ENCODE measurements around the gene SLC7A14. TPM values are rescaled to one million over a fixed set of nuclear protein-coding genes. Genes with fewer than 3 reads are reported as not detected.
"Not testable (repeated sequence)": the region's sequence is repeated elsewhere in the genome, so short reads cannot be mapped to it uniquely, and the experiment has no call there.

Gene SLC7A14
- total RNA-seq, 1 donor from 2014 or later: 0.23 TPM

- Histone ChIP-seq H3K4me2 (ENCODE audit: low read length) (peak overlapping the region; percentile 11), H3K27me3 (ENCODE audit: insufficient read depth, low read length) (peaks cover 2% of the 10 kb centered on the region), H3K9me3 (ENCODE audit: insufficient read depth, low read depth, low read length) (no peaks in the 10 kb centered on the region), H2AFZ (ENCODE audit: low read depth, low read length) (no peak overlapping the region), H3K4me1 (ENCODE audit: insufficient read depth, low read length) (no peaks in the 10 kb centered on the region), H3K27ac (ENCODE audit: low read depth, low read length) (no peak overlapping the region), H3K9ac (ENCODE audit: low read length) (no peak overlapping the region), H4K20me1 (ENCODE audit: insufficient read depth, low read length) (no peaks in the 10 kb centered on the region), H3K4me3 (ENCODE audit: insufficient read depth, low read depth, low read length) (no peak overlapping the region), H3K36me3 (ENCODE audit: insufficient read depth, low read length) (no peaks in the 10 kb centered on the region), H3K79me2 (ENCODE audit: insufficient read depth, low read length) (no peaks in the 10 kb centered on the region)
- H3K4me1 Mint-ChIP-seq (ENCODE audit: low read depth, unreplicated experiment): peaks cover 10% of the 10 kb centered on the region
- no peak overlapping the region for H3K27ac Mint-ChIP-seq (ENCODE audit: unreplicated experiment)
- no peaks in the 10 kb centered on the region for H3K9me3 Mint-ChIP-seq (ENCODE audit: unreplicated experiment)
- peaks cover 21% of the 10 kb centered on the region for H3K27me3 Mint-ChIP-seq (ENCODE audit: low read depth, unreplicated experiment)
- peak; percentile 67 for FAIRE-seq
- TF ChIP-seq EZH2 (IDR thresholded peaks at IDR 0.05; ENCODE audit: insufficient read depth, low read length) (no peak), CTCF (IDR thresholded peaks at IDR 0.05; ENCODE audit: insufficient read depth, low read depth, low read length) (no peak)
- DNase-seq (ENCODE audit: low read depth): peak; percentile 74
- no peaks in the 10 kb centered on the region for H3K36me3 Mint-ChIP-seq (ENCODE audit: low read depth, unreplicated experiment)
- no peak overlapping the region for H3K4me3 Mint-ChIP-seq (ENCODE audit: unreplicated experiment)
Measured at GRCh38 chr3:170572665-170573253, 13.1 kb downstream of the SLC7A14 start.

- not testable (repeated sequence) for H3K27me3 Mint-ChIP-seq (ENCODE audit: low read depth, unreplicated experiment); H3K36me3 Mint-ChIP-seq (ENCODE audit: low read depth, unreplicated experiment)
Measured at GRCh38 chr3:170567598-170567997, 18.3 kb downstream of the SLC7A14 start.

GRCh38 chr3:170566413-170566812 is 19.5 kb downstream of the SLC7A14 start:
- H3K4me1 ChIP-seq (ENCODE audit: insufficient read depth, low read length): peaks cover 4% of the 10 kb centered on the region
- Mint-ChIP-seq H3K4me3 (ENCODE audit: unreplicated experiment) (no peak overlapping the region), H3K27ac (ENCODE audit: unreplicated experiment) (no peak overlapping the region), H3K27me3 (ENCODE audit: low read depth, unreplicated experiment) (peaks cover 3% of the 10 kb centered on the region), H3K36me3 (ENCODE audit: low read depth, unreplicated experiment) (peaks cover 4% of the 10 kb centered on the region), H3K4me1 (ENCODE audit: low read depth, unreplicated experiment) (peaks cover 6% of the 10 kb centered on the region), H3K9me3 (ENCODE audit: unreplicated experiment) (no peaks in the 10 kb centered on the region)
- H3K9me3 ChIP-seq (ENCODE audit: insufficient read depth, low read depth, low read length): no peaks in the 10 kb centered on the region
- H3K4me2 ChIP-seq (ENCODE audit: low read length): no peak overlapping the region
- no peaks in the 10 kb centered on the region for H3K36me3 ChIP-seq (ENCODE audit: insufficient read depth, low read length)
- no peaks in the 10 kb centered on the region for H4K20me1 ChIP-seq (ENCODE audit: insufficient read depth, low read length)
- H3K27ac ChIP-seq (ENCODE audit: low read depth, low read length): no peak overlapping the region
- no peak overlapping the region for H3K4me3 ChIP-seq (ENCODE audit: insufficient read depth, low read depth, low read length)
- H3K79me2 ChIP-seq (ENCODE audit: insufficient read depth, low read length): no peaks in the 10 kb centered on the region
- no peak for FAIRE-seq
- H3K9ac ChIP-seq (ENCODE audit: low read length): no peak overlapping the region
- H2AFZ ChIP-seq (ENCODE audit: low read depth, low read length): no peak overlapping the region
- DNase-seq (ENCODE audit: low read depth): no peak
- TF ChIP-seq CTCF (IDR thresholded peaks at IDR 0.05; ENCODE audit: insufficient read depth, low read depth, low read length) (no peak), EZH2 (IDR thresholded peaks at IDR 0.05; ENCODE audit: insufficient read depth, low read length) (no peak)
- no peaks in the 10 kb centered on the region for H3K27me3 ChIP-seq (ENCODE audit: insufficient read depth, low read length)

More at GRCh38 chr3:170567598-170567997, 18.3 kb downstream of the SLC7A14 start:
- H3K79me2 ChIP-seq (ENCODE audit: insufficient read depth, low read length); H3K4me1 ChIP-seq (ENCODE audit: insufficient read depth, low read length); H3K4me1 Mint-ChIP-seq (ENCODE audit: low read depth, unreplicated experiment); H3K4me2 ChIP-seq (ENCODE audit: low read length); H3K9ac ChIP-seq (ENCODE audit: low read length); H2AFZ ChIP-seq (ENCODE audit: low read depth, low read length); FAIRE-seq; H3K27ac Mint-ChIP-seq (ENCODE audit: unreplicated experiment); H4K20me1 ChIP-seq (ENCODE audit: insufficient read depth, low read length); DNase-seq (ENCODE audit: low read depth); H3K9me3 ChIP-seq (ENCODE audit: insufficient read depth, low read depth, low read length); H3K27me3 ChIP-seq (ENCODE audit: insufficient read depth, low read length); H3K27ac ChIP-seq (ENCODE audit: low read depth, low read length); H3K4me3 Mint-ChIP-seq (ENCODE audit: unreplicated experiment); H3K4me3 ChIP-seq (ENCODE audit: insufficient read depth, low read depth, low read length); H3K9me3 Mint-ChIP-seq (ENCODE audit: unreplicated experiment); H3K36me3 ChIP-seq (ENCODE audit: insufficient read depth, low read length): not testable (repeated sequence)
